Adrenal gland (tissue), 12 donors: ENCODE data around the gene EHMT1. TPM values are rescaled to one million over a fixed set of nuclear protein-coding genes. Genes with fewer than 3 reads are reported as not detected.
A peak's percentile ranks its signal among the peaks of the same experiment; 100 is the strongest.

ENCODE experiments used
- DNase-seq, 7 donors: peaks; one replicate each; pipeline ENCODE4 v3.0.0-alpha.2; 2019 to 2020
- H3K27ac ChIP-seq, 5 donors: fragments of 200-600 bp; sonication (generic) in 4 of 5; 1 replicate in 3 of 5; 2 replicates in 2 of 5; pipeline versions ENCODE4 v1.5.1 to v1.8.0; 2016 to 2020; ENCODE audit warnings: mild to moderate bottlenecking in 1 of 5
- H3K27me3 ChIP-seq: fragments of 200-600 bp; 2 replicates; pipeline ENCODE4 v1.8.0; 2021
- H3K36me3 ChIP-seq, 2 donors: fragments of 200-600 bp; replicated peaks in 1 of 2; 1 replicate in 1 of 2; 2 replicates in 1 of 2; pipeline versions ENCODE4 v1.5.1 to v1.8.0; 2018 to 2022
- H3K4me1 ChIP-seq, 2 donors: fragments of 200-600 bp; replicated peaks in 1 of 2; 1 replicate in 1 of 2; 2 replicates in 1 of 2; pipeline versions ENCODE4 v1.5.1 to v1.8.0; 2018 to 2021
- H3K4me3 ChIP-seq, 4 donors: fragments of 200-600 bp; sonication (generic) in 3 of 4; one replicate each; pipeline ENCODE4 v1.5.1; 2016 to 2018
- H3K9me3 ChIP-seq, 3 donors: fragments of 200-600 bp; sonication (generic) in 1 of 3; replicated peaks in 1 of 3; 1 replicate in 2 of 3; 2 replicates in 1 of 3; pipeline versions ENCODE4 v1.5.1 to v1.8.0; 2016 to 2021
- CTCF ChIP-seq, 6 experiments: fragments of 450-650 bp in 4 of 6; fragments of 200-600 bp in 2 of 6; sonication (generic) in 1 of 6; IDR thresholded peaks; 1 replicate in 5 of 6; 2 replicates in 1 of 6; pipeline versions ENCODE4 v1.5.1 to v1.8.0; 2016 to 2021; ENCODE audit warnings: antibody characterized with exemption in 6 of 6, mild to moderate bottlenecking in 2 of 6, moderate library complexity in 1 of 6
- POLR2A ChIP-seq, 2 donors: fragments of 450-650 bp; IDR thresholded peaks; one replicate each; pipeline ENCODE4 v1.6.1; 2017; ENCODE audit warnings: antibody characterized with exemption in 2 of 2, mild to moderate bottlenecking in 2 of 2, moderate library complexity in 1 of 2
- WGBS, 4 donors: extraction: QIAGEN DNeasy Blood & Tissue Kit in 2 of 4; methylation state at CpG; one replicate each; pipeline versions ENCODE4 v1.1.5 to v1.1.7; 2013 to 2017; 5-methylcytosine and 5-hydroxymethylcytosine counted together
- intact Hi-C, 2 donors: fragments of 100-400 bp; cut with DNase I; formaldehyde crosslinking; loops; one replicate each; pipeline versions ENCODE4 v1.14.1 to v1.15.0; 2022 to 2023
- polyA plus RNA-seq, 3 donors: library from polyadenylated mRNA; stranded (reverse); fragments of 200-250 nt in 2 of 3; fragments of 350-450 nt in 1 of 3; fragmentation: Illumina TruSeq in 1 of 3; extraction: RNeasy Lipid Tissue Mini Kit (QIAGEN cat#74804) in 1 of 3; gene quantifications; one replicate each; pipeline ENCODE4 v1.2.3, GENCODE V29; 2013 to 2014
- total RNA-seq, 9 donors: library from RNA; depleted of rRNA in 4 of 9; stranded (reverse); fragments of >200 nt in 4 of 9; fragments of 120-200 nt in 1 of 9; fragmentation: NEBNext Ultra II Directional in 1 of 9; extraction: Animal tissue kit (Norgen Biotek cat#: 25700) in 1 of 9; gene quantifications; one replicate each; pipeline versions ENCODE4 v1.1.0 to v1.2.4, GENCODE V29; 2013 to 2023
- donor health status: healthy with polysubstance abuse.
- donor health status: Bipolar disorder and iron deficiency.
- donor health status: DM: yes; HTN: yes; CAD: no.
- donor health status: DM: no; HTN: no; CAD: no.
- donor health status: DM: no; HTN: no; CAD: no.
- donor health status: DM: yes; HTN: yes; CAD: no.

Gene EHMT1
- total and polyA plus RNA-seq, 12 donors = 42.0 to 171 (median 71.0) TPM

DNA sequence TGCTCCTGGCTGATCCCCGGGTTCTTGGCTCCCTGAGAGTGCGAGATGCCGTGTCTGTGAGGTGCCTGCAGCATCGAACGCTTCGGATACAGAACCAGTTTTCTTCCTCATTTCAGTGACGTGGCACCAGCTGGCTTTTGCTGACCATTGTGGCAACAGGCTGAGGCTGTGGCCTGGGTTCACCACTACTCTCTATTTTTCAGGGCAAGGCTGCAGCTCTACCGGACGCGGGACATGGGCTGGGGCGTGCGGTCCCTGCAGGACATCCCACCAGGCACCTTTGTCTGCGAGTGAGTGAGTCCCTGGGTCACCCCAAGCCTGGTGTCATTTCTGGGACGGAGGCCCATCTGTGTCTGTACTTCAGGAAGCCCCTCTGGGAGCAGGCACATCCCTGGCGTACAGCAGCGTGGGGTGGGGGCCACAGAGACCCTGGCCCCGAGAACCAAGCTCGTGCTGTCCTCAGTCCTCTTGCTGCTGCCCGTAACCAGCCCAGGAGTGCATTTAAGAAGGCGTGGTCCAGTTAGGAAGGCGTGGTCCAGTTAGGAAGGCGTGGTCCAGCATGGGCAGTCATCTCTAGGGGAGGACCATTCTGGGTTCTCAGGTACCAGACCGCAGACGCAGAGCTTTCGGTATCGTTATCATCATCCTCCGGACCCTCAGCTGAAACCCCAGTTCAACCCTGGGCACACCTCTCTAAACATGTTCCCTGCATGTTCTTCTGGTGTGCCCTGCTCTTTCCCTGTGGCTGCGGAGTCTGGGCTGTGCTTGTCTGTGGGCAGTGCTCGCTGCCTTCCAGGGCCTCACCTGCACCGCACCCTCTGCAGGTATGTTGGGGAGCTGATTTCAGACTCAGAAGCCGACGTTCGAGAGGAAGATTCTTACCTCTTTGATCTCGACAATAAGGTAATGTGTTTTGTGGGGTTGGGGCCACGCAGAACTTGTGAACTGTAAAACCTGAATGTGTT is 198.7 kb downstream of the EHMT1 start:
- H3K27me3 ChIP-seq = no peaks in the 10 kb centered on the region
- H3K27ac ChIP-seq = peak overlapping the region in 3 of 5 donors; percentile 10 to 70 (median 64)
- intact Hi-C loops = no loop called here
- WGBS, 4 donors = 97 to 98% (median 98%) methylated on average over 19 to 35 of the region's 35 CpGs
- H3K36me3 ChIP-seq = peaks cover 0 to 63% of the 10 kb centered on the region in 2 donors
- no peak for DNase-seq
- TF ChIP-seq POLR2A (IDR thresholded peaks at IDR 0.05) = no peak
- no peak for TF ChIP-seq CTCF (IDR thresholded peaks at IDR 0.05)
- H3K4me1 ChIP-seq = peaks cover 4 to 9% of the 10 kb centered on the region in 2 donors
- H3K9me3 ChIP-seq = no peaks in the 10 kb centered on the region
- H3K4me3 ChIP-seq = no peak overlapping the region

DNA sequence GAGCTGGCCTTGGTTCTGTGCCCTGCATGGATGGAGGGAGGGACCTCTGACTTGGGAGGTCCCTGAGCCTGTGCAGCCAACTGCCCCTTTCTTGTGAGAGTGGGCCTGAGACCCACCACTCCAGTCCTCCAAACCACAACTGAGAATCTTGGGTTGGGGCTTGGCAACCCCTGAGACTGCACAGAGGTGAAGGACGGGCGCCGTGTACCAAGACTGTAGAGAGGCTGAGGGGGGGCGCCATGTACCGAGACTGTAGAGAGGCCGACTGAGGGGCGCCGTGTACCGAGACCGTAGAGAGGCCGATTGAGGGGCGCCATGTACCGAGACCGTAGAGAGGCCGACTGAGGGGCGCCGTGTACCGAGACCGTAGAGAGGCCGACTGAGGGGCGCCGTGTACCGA is 199.5 kb downstream of the EHMT1 start:
- H3K27ac ChIP-seq = no peak overlapping the region
- H3K36me3 ChIP-seq = peaks cover 0 to 56% of the 10 kb centered on the region in 2 donors
- no peaks in the 10 kb centered on the region for H3K27me3 ChIP-seq
- TF ChIP-seq POLR2A (IDR thresholded peaks at IDR 0.05) = no peak
- no peak for TF ChIP-seq CTCF (IDR thresholded peaks at IDR 0.05)
- WGBS, 4 donors = 92 to 98% (median 96%) methylated on average over 11 to 12 of the region's 23 CpGs; no CpG with 5 or more reads in 1 of the 4 donors
- DNase-seq = no peak
- peaks cover 4 to 9% of the 10 kb centered on the region in 2 donors for H3K4me1 ChIP-seq
- no peaks in the 10 kb centered on the region for H3K9me3 ChIP-seq
- no peak overlapping the region for H3K4me3 ChIP-seq
- intact Hi-C loops = no loop called here

GRCh38 chr9:137820161-137820855 is 201.5 kb downstream of the EHMT1 start:
- WGBS, 4 donors = 91 to 95% (median 94%) methylated on average over 10 to 11 of the region's 11 CpGs
- Histone ChIP-seq H3K4me3 (no peak overlapping the region), H3K4me1 (peaks cover 4 to 9% of the 10 kb centered on the region in 2 donors), H3K9me3 (no peaks in the 10 kb centered on the region), H3K27me3 (no peaks in the 10 kb centered on the region), H3K36me3 (peaks cover 0 to 47% of the 10 kb centered on the region in 2 donors), H3K27ac (no peak overlapping the region)
- intact Hi-C loops = no loop called here
- no peak for DNase-seq
- no peak for TF ChIP-seq CTCF (IDR thresholded peaks at IDR 0.05)
- TF ChIP-seq POLR2A (IDR thresholded peaks at IDR 0.05) = no peak
